AG04449 (cell line): ENCODE data around the gene PIH1D1.

Experiments used
- CTCF ChIA-PET: fragments of 350-600 bp; formaldehyde crosslinking; extraction: SDS; loops from one replicate; lab custom pipeline; 2021; ENCODE audit warnings: antibody characterized with exemption; lab: Yijun Ruan, JAX
- POLR2A ChIA-PET: fragments of 400-600, 350-600 bp; formaldehyde crosslinking; extraction: SDS; loops from one replicate; lab custom pipeline; 2020; ENCODE audit warnings: antibody characterized with exemption, inconsistent platforms; lab: Yijun Ruan, JAX
- DNase-seq: peaks from one replicate; pipeline ENCODE4 v3.0.0-alpha.2; 2010; ENCODE audit warnings: low read depth, low spot score
- H3K4me3 ChIP-seq: 2 replicates; pipeline ENCODE4 v1.5.1; 2011; ENCODE audit warnings: low read depth, mild to moderate bottlenecking, control low read depth, low read length
- TF ChIP-seq, protein P1 (sequence below): IDR thresholded peaks from one replicate; pipeline ENCODE4 v1.5.1; 2011; ENCODE audit warnings: mild to moderate bottlenecking, moderate library complexity, low read length, control low read depth, inconsistent platforms; ENCODE audit not compliant: insufficient read depth; ENCODE audit errors: missing control alignments

The PIH1D1 gene

DNA sequence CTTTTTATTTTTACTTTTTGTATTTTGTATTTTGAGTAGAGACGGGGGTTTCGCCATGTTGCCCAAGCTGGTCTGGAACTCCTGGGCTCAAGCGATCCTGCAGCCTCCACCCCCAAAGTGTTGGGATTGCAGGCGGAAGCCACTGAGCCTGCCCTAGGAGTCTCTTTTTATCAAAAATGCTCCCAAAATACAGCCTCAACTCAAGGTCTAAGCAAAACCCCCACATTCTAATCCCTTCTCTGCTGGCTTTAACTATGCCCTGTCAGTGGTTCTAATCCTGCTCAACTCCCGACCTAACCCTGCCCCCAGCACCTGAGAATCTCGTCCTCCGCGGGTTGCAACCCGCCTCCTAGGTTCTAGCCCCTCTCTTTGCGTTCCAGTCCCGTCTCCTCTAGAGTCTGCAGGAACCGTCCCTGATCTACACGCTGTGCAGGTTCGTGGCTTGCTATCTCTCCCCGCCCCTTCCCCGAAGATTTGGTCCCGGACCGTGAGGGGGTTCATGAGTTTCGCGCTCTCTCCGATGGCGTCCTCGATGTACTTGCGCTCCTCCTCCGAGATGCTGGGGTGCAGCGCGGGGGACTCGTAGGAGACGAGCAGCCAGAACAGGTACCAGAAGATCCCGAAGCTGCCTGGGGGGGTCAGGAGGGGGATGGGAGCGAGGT lies 18.2 kb downstream of the PIH1D1 start:
- TF ChIP-seq, protein P1, sequence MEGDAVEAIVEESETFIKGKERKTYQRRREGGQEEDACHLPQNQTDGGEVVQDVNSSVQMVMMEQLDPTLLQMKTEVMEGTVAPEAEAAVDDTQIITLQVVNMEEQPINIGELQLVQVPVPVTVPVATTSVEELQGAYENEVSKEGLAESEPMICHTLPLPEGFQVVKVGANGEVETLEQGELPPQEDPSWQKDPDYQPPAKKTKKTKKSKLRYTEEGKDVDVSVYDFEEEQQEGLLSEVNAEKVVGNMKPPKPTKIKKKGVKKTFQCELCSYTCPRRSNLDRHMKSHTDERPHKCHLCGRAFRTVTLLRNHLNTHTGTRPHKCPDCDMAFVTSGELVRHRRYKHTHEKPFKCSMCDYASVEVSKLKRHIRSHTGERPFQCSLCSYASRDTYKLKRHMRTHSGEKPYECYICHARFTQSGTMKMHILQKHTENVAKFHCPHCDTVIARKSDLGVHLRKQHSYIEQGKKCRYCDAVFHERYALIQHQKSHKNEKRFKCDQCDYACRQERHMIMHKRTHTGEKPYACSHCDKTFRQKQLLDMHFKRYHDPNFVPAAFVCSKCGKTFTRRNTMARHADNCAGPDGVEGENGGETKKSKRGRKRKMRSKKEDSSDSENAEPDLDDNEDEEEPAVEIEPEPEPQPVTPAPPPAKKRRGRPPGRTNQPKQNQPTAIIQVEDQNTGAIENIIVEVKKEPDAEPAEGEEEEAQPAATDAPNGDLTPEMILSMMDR: no peak
- ChIA-PET POLR2A (no interaction called here), CTCF (interaction anchor here (1.0 kb wide), 2 partner anchors 10 to 39 kb away, joined by 3 read pairs; no protein-coding TSS in a partner anchor)
- DNase-seq: no peak
- no peak overlapping the region for H3K4me3 ChIP-seq

- CTCF ChIA-PET: no interaction called here
- POLR2A ChIA-PET: no interaction called here
- TF ChIP-seq, protein P1: no peak
- no peak for DNase-seq
- no peak overlapping the region for H3K4me3 ChIP-seq
These were observed 19.2 kb downstream of the PIH1D1 start for GRCh38 chr19:49432141-49433073.

DNA sequence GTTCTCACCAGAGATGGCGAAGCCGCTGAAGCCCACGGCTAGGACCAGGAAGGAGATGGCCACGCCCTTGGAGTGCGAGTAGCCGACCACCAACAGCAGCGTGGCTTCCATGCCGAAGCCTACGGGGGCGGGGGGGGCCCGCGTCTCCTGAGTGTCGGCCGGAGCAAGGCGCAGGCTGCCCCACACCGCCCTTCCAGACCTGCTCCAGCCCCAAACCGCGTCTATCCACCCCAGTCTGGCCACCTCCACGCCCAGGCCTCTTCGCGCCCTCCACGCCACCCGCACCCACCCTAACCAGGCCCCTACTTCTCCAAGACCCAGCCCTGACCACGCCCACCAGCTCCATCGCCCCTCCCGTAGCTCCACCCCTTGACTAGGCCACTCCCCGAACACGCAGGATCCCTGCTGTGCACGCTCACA lies 20.3 kb downstream of the PIH1D1 start:
- H3K4me3 ChIP-seq: no peak overlapping the region
- no peak for DNase-seq
- CTCF ChIA-PET: no interaction called here
- TF ChIP-seq, protein P1: no peak
- POLR2A ChIA-PET: interaction anchor here (0.6 kb wide), 1 partner anchor 65 kb away, joined by 3 read pairs; no protein-coding TSS in a partner anchor

DNA sequence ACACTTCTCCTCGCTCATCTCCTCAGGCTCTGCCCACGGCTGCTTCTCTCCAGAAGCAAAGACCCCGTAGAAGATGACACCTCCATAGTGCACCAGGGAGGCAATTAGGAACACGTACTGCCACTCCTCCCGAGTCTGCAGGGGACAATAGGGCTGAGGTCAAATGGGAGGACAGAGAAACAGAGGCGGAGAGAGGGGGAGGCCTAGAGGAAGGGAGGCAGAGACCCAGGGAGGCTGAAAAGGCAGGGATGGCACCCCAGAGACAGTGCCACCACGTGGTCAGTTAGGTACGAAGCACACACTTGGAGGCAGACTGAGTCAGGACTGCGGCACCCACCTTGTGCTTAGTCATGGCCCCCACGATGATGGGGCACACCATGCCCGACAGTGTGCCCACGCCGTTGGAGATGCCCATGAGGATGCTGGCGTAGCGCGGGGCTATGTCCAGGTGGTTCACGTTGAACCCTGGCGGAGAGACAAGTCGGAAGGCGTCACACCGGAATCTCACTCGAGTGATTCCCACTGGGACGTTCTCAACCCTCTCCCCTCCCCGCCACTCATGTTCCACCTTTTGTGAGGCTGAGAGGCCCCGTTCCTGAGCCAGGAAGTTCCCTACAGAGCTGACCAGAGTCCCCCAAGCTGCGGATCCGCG lies 20.8 kb downstream of the PIH1D1 start:
- no peak for DNase-seq
- no peak overlapping the region for H3K4me3 ChIP-seq

GRCh38 chr19:49430172-49430677 lies 21.4 kb downstream of the PIH1D1 start:
- no peak for DNase-seq
- TF ChIP-seq, protein P1: no peak
- CTCF ChIA-PET: interaction anchor here (1.7 kb wide), 2 partner anchors 11 to 38 kb away, joined by 5 to 7 read pairs; partner anchors contain the start of gene SLC17A7
- POLR2A ChIA-PET: no interaction called here
- no peak overlapping the region for H3K4me3 ChIP-seq

More for the DNA sequence above, 20.8 kb downstream of the PIH1D1 start:
- TF ChIP-seq, protein P1: peak; percentile 31
- CTCF ChIA-PET: no interaction called here
- POLR2A ChIA-PET: interaction anchor here (0.6 kb wide), 1 partner anchor 64 kb away, joined by 3 read pairs; no protein-coding TSS in a partner anchor
